Ovary (tissue), 3 donors: ENCODE results near the gene KLK8.

Experiments used
- POLR2A ChIP-seq: fragments of 450-650 bp; IDR thresholded peaks from one replicate; pipeline ENCODE4 v1.6.1; 2017; ENCODE audit warnings: antibody characterized with exemption, mild to moderate bottlenecking, moderate library complexity
- TF ChIP-seq, protein P1 (sequence below), 3 donors: fragments of 450-650 bp in 2 of 3; fragments of 200-600 bp in 1 of 3; IDR thresholded peaks; one replicate each; pipeline versions ENCODE4 v1.5.1 to v1.8.0; 2016 to 2022; ENCODE audit warnings: antibody characterized with exemption in 3 of 3, mild to moderate bottlenecking in 1 of 3
- donor health status: DM: no; HTN: no; CAD: no.

DNA sequence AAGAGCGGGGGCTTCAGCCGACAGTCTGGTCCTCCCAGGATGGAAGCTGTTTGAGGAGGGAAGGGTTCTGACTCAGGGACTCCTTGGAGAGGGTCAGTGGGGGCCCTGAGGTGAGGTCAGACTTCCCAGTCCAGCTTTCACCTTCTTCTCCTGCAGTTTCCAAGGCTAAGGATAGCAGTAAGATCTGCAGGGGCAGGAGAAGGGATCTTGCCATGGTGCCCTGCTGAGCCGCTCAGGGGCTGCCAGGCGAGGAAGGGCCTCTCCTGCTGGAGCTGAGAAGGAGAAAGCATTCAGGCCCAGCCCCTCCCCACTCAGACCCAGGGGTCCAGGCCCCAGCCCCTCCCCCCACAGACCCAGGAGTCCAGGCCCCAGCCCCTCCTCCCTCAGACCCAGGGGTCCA is 19.2 kb downstream of the KLK8 start:
- TF ChIP-seq, protein P1, sequence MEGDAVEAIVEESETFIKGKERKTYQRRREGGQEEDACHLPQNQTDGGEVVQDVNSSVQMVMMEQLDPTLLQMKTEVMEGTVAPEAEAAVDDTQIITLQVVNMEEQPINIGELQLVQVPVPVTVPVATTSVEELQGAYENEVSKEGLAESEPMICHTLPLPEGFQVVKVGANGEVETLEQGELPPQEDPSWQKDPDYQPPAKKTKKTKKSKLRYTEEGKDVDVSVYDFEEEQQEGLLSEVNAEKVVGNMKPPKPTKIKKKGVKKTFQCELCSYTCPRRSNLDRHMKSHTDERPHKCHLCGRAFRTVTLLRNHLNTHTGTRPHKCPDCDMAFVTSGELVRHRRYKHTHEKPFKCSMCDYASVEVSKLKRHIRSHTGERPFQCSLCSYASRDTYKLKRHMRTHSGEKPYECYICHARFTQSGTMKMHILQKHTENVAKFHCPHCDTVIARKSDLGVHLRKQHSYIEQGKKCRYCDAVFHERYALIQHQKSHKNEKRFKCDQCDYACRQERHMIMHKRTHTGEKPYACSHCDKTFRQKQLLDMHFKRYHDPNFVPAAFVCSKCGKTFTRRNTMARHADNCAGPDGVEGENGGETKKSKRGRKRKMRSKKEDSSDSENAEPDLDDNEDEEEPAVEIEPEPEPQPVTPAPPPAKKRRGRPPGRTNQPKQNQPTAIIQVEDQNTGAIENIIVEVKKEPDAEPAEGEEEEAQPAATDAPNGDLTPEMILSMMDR (IDR thresholded peaks at IDR 0.05) = no peak
- TF ChIP-seq POLR2A = no peak
